Measurements from ENCODE around the gene A4GALT.

The A4GALT gene

DNA sequence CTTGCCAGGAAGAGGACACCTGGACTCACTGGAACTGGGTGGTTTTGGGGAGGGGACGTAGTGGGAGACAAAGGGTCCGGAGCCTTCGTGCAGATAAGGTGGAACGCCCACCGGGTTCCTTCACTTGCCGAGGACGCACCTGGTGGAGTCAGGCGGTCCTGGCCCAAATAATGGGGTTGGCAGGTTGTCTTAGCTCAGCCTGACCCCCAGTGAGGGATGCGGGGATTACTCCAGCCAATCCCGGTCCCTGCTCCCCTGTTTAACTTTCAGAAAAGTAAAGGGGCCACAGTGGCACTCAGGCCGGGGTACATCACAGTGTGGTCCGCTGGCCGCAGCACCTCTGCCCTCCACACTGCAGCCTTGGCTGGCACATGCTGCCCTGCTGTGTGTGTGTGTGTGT lies 18.0 kb downstream of the A4GALT start:
- DNase-seq (ENCODE audit: low read depth), result no peak

DNA sequence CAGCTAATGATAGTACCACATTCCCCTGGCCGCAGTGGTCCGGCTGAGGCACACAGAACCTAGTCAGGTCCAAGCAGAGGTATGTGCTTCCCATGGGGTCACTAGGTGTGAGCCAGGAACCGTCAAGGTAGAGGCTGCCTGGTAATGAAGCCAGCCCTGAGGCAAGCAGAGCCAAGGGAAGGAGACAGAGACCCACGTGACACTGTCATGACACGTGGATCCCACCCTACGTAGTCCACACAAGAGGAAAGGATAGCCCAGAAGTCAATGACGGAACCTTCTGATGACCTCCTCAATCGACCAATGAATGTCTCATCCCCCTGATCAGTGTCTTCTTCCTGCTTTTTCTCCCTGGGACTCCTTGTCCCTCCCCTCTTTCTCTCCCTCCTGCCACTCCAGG lies 19.0 kb downstream of the A4GALT start:
- no peak for DNase-seq (ENCODE audit: low read depth)

GRCh38 chr22:42700901-42701300 lies 19.8 kb downstream of the A4GALT start:
- DNase-seq (ENCODE audit: low read depth), result no peak

DNA sequence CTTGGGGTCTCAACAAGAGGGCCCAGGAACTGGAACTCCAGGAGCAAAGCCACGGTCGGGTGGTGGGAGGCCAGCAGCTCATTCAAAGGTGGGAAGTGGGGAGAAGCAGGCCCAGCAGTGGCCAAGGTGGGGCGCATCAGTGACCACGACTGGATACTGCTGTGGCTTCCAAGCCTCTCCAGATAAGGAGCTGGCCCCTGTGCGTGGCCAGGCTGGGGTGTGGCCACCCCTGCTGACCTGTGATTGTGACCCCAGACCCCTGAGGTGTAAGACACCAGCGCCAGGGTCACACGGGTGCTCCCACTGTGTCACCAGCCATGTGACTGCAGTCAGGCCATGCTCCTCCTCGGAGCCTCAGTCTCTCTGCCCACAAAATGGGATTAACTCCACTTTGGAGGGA lies 20.3 kb downstream of the A4GALT start:
- no peak for DNase-seq (ENCODE audit: low read depth)

DNA sequence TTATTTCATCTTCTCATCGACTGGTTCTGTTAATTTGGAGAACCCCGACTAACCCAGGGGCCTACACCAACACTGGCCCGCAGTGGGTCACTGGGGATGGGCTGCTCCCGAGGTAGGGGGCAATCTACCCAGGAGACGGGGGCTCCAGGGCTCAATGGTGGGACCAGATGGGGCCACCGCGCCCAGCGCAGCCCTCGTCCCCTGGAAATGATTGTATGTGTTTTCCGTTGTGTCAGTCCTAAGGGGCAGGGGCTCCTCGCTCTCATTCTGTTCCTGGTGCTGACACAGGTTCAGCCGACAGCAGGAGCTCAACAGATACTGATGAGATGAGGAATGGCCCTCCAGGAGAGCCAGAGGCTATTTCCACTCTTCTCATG lies 20.7 kb downstream of the A4GALT start:
- DNase-seq (ENCODE audit: low read depth), result no peak

GRCh38 chr22:42699281-42699975 lies 21.2 kb downstream of the A4GALT start:
- DNase-seq (ENCODE audit: low read depth), result no peak

- peak; percentile 91 for DNase-seq (ENCODE audit: low read depth)
These were observed 23.1 kb downstream of the A4GALT start for GRCh38 chr22:42697542-42698013.

- no peak for DNase-seq (ENCODE audit: low read depth)
These were observed 24.2 kb downstream of the A4GALT start for GRCh38 chr22:42696331-42696967.

DNA sequence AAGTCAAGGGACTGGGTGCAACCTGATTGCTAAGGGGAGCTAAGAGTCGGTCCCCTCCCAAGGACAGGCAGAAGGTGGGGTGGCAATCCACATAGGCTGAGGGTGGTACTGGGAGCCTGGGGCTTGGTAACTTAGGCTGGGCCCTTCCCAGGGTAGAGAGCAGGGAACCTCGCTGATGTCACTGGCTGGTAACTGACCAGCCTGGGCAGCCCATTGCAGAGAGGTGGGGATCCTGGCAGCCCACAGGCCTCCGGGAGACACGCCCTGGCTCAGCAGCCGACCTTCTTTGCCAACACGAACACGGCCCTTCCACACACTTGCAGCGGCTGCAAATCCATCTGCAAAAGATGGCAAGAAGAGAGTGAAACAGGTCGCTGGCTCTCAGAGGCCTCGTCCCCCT lies 25.4 kb downstream of the A4GALT start:
- no peak for DNase-seq (ENCODE audit: low read depth)

- DNase-seq (ENCODE audit: low read depth), result no peak
These were observed 26.6 kb downstream of the A4GALT start for GRCh38 chr22:42693763-42694683.

DNA sequence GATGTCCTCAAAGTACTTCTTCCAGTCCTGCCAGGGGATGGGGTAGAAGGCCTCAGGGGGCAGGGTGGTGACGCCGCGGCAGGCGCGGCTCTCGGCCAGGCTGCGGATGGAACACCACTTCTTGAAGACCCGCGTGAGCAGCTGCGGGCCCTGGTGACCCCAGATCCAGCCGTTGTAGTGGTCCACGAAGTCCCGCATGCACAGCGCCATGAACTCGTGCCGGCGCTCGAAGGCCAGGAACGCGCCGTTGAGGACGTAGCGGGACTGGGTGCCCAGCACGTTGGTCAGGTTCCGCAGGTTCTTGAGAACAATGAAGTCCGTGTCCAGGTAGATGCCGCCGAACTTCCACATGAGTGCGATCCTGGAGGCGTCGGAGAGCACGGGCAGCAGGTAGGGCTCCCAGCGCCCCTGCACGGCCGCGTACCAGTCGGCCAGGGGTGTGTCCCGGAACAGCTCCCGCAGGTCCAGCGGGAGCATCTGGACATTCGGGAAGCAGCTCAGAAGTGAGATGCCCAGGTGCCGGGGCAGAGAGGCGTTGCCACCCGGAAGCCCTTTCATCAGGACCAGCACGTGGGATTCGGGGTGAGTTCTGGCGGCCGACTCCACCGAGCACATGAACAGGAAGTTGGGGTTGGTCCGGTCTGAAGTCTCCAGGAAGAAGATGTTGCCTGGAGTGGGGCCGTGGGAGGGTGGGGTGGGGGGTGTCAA lies 27.5 kb downstream of the A4GALT start:
- no peak for DNase-seq (ENCODE audit: low read depth)

DNA sequence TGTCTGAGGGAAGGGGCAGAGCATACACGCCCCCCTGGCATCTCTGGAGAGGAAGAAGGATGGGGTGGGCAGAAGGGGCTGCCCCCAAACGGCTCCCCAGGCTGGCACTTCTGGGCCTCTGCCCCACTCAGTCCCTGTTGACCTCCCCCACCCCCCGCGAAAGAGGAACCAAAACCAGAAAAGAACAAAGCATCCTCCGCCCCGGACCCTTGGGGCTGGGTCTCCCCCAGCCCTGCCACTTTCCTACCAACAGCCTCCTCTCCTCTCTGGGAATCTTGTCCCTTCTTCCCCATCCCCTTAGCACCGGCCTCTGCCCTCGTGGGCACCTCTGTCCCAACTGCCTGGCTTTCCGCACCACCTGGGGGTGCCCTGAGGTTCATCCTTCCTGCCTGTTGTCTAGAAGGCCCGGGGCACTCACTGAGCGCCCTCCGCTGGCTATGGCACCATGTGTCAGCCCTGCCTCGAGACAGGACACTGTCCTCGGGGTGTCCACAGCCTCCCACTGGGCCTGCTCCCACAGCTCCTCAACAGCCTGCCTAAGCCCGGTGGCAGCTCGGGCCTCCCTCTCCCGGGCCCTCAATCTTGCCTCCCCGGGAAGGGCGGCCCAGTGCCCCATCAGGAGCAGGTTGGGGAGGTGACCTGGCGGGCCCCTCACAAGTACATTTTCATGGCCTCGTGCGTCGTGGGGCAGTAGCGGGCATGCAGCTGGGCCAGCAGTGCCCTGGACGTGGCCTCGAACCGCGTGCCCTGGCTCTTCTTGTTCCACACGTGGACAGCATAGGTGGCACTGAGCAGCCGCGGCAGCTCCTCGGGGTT lies 28.2 kb downstream of the A4GALT start:
- no peak for DNase-seq (ENCODE audit: low read depth)

DNA sequence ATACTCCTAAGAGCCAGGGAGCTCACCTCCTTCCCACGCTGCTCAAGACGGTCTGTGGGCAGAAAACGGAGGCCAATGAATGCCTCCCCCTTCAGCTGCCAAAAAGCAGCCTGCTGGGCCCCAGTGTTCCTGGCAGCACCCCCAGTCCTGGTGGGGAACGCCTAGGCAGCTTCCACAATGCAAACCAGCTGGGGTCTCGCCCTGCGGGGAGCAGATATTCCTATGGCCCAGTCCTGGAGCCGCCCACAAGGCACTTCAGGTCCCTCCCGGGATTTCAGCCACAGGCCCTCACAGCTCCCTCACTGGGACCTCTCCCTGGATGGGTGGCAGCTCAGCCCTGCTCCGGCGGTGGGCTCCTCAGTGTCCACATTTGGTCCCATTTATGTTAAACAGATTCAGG lies 29.2 kb downstream of the A4GALT start:
- DNase-seq (ENCODE audit: low read depth), result no peak

- DNase-seq (ENCODE audit: low read depth), result peak; percentile 85
These were observed 32.1 kb downstream of the A4GALT start for GRCh38 chr22:42688241-42689211.

DNA sequence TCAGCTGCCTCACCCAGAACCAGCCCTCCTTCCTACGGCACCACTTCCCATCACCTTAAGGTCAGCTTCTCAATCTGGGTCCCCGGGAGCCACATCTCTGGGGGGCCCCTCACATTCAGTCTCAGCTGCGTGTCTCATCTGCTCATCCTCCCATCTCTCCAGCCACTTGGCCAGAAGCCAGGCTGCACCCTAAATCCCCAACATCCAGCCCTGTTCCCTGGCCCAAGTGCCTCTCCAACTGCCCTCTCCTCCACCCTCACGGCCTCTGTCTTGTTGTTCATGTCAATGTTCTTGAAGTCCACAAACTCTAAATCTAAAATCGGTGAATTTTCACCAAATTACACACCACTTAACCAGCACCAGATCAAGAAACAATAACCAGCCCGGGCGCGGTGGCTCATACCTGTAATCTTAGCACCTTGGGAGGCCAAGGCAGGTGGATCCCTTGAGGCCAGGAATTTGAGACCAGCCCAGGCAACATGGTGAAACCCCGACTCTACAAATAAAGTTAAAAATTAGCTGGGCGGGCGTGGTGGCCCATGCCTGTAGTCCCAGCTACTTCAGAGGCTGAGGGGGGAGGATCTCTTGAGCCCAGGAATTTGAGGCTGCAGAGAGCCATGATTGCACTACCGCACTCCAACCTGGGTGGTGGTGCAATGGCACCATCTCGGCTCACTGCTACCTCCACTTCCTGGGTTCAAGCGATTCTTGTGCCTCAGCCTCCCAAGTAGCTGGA lies 33.7 kb downstream of the A4GALT start:
- DNase-seq (ENCODE audit: low read depth), result no peak

DNA sequence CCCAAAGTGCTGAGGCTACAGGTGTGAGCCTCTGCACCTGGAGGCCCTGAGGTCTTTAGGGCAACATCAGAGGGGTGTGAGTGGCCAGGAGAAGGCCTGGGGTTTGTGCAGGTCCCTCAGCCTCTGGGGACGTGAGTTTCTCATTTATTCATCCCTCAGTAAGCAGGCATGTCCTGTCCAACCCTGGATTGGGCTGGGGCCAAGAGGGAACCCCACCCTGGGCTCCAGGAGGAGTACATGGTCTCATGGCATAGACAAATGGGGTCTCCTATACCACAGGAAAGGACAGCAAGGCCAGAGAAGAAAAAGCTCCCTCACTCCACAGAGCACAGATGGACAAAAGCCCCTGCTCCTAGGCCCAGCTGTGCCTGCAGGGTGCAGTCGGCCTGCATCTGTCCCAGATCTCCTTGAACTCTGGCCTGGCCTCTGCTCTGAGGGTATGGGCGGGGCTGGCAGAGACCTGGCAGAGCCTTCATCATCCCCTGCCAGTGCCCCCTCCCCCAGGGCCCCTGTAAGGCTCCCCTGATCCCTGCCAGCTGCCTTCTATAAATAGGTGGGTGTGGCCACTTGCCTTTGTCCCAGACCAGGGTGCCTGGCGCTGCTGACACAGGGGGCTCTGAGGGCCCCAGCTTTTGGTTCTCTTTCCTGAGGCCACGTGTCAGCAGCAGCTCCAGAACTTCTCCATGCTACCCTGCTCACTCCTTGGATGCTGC lies 34.6 kb downstream of the A4GALT start:
- DNase-seq (ENCODE audit: low read depth), result no peak

DNA sequence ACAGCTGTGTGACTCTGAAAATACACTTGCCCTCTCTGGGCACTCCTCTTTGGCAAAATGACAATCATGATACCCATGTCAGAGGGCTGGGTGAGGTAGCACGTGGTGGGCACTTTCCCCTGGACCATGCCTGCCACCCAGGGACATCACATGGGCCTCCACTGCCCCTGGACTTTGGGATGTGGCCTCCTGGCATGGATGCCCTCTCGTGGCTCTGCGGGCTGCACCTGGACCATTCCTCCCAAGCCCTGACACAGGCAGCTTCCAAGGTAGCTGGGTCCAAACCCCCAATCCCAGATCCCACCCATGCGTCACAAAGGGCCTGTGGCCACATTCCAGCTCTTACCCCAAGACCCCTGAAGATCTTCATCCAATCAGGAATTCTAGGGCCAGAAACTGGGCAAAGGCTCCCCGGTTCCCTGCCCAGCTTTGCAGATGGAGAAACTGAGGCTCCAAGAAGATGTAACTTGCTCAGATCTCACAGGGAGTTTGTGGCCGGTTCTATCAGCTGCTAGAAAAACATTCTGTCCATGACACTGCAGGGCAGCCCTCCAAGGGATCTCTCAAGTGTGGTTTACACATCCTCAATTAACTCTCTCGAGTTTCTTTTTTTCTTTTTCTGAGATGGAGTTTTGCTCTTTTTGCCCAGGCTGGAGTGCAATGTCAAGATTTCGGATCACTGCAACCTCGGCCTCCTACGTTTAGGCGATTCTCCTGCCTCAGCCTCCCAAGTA lies 36.0 kb downstream of the A4GALT start:
- DNase-seq (ENCODE audit: low read depth), result no peak

All from ELR (cell line).